M059J (cell line): ENCODE measurements around the gene SLC1A5. TPM values are rescaled to one million over a fixed set of nuclear protein-coding genes. Genes with fewer than 3 reads are reported as not detected.
"Not testable (repeated sequence)": the region's sequence is repeated elsewhere in the genome, so short reads cannot be mapped to it uniquely, and the experiment has no call there.

Source experiments
- DNase-seq: peaks from one replicate; pipeline ENCODE4 v3.0.0-alpha.2; 2012; ENCODE audit warnings: low read depth
- total RNA-seq: library from RNA; depleted of rRNA; stranded (reverse); fragments of >200 nt; shearing (Covaris generic); gene quantifications from 2 replicates; pipeline ENCODE4 v1.2.3, GENCODE V29; 2014

The SLC1A5 gene
- total RNA-seq, 1 experiment from 2014 or later, result 173 TPM

DNA sequence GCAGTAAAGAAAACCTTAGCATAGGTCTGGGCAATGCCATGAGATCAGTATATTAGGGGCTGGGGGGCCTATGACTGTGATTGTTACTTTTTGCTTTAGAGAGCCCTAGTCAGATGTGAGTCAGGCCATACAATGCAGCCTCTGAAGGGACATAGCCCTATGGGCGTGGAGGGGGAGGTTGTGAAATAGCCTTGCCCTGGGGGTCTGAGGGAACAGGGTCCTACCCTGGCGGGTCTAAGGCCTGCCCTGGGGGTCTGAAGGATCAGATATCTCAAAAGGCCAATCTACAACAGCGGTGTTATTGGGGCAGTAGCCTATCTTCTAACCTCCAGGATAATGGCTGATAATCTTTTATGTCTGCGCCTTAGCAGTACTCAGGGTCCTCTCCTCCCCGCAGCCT, 13.8 kb upstream of the SLC1A5 start:
- DNase-seq, result no peak

- DNase-seq, result no peak
These were observed 10.3 kb upstream of the SLC1A5 start for GRCh38 chr19:46798713-46799112.

DNA sequence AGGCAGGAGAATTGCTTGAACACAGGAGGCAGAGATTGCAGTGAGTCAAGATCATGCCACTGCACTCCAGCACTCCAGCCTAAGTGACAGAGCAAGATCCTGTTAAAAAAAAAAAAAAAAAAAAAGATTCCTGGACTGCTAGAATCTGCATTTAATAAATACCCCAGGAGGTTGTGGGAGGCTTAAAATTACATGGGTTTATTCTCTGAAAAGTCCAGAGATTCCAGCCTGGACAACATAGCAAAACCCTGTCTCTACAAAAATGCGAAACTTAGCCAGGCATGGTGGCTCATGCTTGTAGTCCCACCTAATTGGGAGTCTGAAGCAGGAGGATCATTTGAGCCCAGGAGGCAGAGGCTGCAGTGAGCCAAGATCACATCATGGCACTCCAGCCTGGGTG, 9.5 kb upstream of the SLC1A5 start:
- no peak for DNase-seq

- DNase-seq, result peak; percentile 90
These were observed 3.5 kb upstream of the SLC1A5 start for GRCh38 chr19:46791944-46792343.

- DNase-seq, result no peak
These were observed 977 bp upstream of the SLC1A5 start for GRCh38 chr19:46789371-46789770.

DNA sequence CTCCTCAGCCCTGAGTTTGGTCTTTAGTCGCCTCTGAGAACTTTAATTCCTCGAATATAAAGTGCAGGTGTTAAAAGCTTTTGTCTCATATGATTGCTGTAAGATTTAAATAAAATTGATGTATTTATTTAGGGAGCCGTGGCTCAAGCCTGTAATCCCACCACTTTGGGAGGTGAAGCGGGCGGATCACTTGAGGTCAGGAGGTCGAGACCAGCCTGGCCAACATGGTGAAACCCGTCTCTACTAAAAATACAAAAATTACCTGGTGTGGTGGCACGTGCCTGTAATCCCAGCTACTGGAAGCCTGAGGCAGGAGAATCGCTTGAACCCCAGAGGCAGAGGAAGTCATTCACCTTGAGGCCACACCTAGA, 559 bp upstream of the SLC1A5 start:
- no peak for DNase-seq

DNA sequence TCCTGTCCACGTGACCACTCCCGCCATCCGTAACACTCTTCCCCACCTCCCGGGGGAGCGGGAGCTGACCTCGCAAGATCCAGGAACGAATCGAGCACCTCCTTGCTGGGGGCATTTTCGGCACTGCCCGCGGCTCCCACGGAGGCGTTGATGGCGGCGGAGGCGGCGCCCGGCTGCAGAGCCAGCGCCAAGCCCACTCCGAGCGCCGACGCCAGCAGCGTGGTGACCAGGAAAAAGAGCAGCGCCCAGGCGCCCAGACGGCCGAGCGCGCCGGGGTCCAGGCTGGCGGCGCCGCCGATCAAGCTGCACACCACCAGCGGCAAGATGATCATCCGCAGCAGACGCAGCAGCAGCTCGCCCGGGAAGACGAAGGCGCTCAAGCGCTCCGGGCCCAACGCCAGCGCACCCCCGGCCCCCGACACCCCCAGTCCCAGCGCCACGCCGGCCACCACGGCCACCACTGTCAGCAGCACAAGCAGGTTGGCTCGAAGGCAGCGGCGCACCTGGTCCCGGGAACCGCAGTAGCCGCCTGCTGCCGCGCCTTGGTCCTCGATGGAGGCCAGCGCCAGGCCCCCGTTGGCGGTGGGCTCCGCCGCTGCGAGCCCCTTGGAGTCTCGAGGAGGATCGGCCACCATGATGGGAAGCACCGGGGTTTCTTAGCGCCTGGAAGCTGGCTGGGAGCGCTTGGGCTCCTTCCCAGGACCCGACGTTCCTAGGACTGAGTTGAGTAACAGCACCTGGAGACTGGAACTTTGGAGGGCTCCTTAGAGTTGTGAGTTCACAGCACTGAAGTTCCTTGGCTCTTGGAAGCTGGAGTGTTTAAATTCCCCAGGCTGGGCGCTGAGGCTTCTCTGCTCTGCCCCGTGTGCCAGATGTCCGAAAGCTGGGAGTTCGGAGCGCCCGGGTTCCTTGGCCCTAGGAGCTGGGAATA, 798 bp downstream of the SLC1A5 start:
- peak; percentile 83 for DNase-seq

DNA sequence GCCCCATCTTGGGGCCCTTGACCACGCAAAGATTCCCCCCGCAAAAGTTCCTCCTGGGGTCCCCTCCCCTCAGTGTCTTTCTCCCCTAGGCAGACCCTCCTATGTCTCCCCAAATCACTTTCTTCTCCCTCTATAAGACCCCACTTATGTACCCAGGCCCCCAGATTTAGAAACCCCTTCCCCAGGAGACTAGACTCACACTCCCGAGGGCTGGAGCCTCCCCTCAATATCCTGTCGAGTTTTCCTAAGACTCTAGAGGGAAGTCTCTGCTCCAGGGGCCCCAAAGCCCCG, 1.4 kb downstream of the SLC1A5 start:
- DNase-seq, result no peak

DNA sequence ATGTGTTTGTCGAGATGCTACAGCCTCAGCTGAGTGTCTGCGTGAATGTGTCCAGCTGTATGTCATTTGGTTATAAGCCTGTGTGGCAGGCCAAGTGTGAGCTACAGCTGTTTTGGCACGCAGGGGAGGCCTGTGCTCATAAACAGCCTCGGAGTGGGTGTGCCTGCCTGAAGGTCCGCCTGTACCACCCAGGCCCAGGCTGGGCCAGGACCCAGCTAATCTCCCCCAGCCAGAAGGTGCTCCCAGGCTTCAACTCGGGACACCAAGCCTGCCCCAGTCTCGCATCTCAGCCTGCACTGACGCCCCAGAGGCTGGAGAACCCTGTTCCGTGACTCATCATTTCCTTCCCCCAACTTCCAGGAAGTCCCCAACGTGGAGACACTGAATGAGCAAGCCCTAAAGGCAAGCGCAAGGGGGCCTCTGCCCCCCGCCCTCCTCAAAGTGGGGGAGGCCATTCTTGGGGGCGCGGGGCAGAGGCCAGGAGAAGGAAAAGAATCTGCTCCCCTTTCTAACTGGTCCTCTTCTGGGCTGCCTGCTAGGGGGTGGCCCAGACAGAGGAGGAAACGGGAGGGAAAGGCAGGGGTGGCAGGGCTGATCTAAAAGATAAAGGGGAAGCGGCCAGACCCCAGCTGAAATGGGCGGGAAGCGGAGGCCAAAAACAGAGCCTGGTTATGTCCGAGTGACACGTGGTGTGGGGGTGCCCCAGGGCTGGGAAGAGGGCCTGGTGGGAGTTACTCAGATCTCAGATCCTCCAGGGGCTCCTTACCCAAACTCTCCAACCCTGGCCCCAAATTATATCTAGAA, 2.0 kb downstream of the SLC1A5 start:
- DNase-seq, result peak; percentile 94

DNA sequence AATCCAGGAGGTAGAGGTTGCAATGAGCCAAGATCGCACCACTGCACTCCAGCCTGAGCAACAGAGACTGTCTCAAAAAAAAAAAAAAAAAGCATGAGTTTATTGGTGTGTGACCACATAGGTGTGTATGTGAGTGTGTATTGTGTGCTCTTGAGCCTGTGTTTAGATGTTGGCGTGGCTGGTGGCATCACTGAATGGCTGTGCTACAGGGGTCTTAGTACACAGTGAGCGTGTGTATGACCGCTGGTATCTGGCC, 2.5 kb downstream of the SLC1A5 start:
- DNase-seq, result no peak

DNA sequence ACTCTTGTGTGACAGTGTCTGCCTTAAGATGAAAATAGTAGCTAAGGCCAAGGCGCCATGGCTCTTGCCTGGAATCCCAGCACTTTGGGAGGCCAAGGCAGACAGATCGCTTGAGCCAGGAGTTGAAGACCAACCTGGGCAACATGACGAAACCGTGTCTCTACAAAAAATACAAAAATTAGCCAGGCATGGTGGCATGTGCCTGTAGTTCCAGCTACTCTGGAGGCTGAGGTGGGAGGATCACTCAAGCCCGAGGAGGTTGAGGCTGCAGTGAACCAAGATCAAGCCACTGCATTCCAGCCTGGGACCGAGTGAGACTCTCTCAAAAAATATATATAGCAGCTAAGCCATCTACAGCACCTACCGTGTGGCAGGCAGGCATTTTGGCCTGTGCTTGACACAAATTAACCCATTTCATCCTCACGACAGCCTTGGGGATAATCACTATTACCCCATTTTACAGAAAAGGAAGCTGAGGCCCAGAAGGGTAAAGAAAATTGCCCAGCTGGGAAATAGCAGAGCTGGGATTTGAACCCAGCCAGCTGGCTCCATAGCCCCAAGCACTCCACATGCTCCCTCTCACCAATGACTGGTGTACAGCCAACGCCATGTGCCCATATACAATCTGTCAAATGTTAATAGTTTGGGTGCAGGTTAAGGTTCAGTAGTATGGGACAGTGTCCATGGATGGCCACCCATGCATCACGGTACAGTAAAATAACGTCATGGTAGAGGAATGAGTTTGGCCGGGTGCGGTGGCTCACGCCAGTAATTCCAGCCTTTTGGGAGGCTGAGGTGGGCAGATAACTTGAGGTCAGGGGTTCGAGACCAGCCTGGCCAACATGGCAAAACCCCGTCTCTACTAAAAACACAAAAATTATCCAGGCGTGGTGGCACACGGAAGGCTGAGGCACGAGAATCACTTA, 3.1 kb downstream of the SLC1A5 start:
- no peak for DNase-seq

DNA sequence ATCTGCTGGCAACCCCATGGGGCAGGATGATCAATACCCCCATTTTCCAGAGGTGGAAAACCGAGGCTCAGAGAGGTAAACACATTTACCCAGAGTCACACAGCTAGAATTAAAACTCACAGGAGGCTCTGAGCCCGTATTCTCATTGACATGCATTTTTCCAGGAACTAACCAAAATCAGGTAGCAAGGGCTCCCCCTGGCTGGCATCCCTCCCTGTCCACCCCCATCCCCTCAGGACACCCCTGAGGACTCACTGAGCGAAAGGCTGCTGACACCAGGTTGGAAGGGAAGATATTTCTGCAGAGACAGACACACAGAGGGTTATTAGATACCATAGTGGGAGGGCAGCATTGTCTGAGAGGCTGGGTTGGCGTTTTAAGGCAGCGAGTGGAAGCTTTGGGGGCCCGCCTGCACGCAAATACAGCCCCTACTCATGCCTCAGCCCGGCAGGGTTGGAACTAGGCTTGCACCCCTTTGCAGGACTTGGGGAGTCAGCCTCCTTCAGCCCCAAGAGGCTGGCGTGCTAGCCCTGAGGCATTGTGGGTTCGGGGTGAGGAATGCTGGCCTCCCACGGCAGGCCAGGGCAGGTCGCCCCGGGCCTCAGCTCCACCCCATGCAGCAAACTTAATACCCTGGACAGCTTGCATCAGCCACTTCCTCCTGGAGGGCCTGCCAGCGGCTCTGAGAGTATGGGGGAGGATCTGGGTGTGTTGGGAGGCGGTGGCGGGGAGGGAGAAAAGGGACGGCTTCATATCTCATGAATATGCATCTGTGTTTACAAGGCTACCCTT, 3.9 kb downstream of the SLC1A5 start:
- DNase-seq, result peak; percentile 97

- no peak for DNase-seq
These were observed 4.7 kb downstream of the SLC1A5 start for GRCh38 chr19:46783670-46784069.

DNA sequence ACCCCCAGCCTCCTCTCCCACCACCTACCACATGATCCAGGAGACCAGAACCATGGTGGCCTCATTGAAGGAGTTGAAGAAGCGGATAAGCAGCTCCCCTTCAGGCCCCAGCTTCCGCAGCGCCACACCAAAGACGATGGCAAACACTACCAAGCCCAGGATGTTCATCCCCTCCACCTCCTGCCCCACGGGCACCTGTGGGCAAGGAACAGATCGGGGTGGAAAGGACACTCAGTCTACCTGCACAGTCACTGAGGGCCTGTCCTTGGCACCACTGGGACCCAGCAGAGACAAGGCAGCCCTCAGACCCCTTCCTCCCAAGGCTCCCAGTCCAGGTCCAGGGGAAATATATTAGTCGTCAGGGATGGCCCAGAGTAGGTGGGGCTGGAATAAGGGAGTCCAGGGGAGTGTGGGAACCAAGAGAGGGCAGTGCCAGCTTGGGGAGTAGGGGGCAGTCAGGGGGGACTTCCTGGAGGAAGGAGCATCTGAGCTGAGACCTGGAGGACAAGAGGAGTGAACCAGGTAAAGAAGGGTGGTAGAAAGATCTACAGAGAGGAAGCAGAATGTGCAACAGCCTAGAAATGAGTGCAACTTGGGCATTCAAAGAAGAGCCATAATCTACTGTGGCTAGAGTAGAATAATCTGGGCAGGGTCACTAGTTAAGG, 5.9 kb downstream of the SLC1A5 start:
- no peak for DNase-seq

- not testable (repeated sequence) for DNase-seq
These were observed 10.3 kb downstream of the SLC1A5 start for GRCh38 chr19:46777956-46778645.

DNA sequence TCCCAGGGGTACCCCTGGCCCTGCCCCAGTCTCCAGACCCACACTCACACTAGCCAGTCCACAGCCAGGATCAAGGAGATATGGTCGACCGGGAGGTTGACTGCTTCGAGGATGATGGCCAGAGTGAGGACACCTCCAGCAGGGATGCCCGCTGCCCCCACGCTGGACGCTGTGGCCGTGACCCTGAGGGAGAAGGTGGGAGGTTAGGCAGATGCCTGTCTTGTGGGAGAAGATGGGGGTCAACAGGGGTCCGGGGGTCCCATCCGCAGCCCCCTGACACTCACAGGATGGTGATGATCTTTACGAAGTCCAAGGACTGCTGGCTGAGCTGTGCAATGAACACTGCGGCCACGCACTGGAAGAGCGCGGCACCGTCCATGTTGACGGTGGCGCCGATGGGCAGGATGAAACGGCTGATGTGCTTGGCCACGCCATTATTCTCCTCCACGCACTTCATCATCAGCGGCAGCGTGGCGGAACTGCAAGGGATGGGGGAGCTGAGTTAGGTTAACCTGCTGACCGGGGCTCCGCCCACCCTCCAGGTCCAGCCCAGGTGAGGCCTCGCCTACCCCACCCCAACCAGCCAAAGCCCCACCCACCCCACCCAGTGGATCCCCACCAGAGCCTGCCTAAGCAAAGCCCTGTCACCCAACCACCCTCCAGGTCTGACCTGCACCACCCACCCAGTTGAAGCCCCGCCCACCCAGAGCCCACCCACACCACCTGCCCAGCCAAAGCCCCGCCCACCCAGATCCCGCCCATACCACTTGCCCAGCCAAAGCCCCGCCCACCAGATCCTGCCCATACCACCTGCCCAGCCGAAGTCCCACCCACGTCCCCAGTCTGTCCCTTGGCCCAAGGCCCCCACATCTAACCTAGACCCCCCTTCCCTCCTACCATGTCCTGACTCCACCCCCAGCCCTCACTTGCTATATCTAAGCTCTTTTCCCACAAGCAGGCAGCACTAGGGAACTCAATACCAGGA, 11.2 kb downstream of the SLC1A5 start:
- DNase-seq, result no peak

DNA sequence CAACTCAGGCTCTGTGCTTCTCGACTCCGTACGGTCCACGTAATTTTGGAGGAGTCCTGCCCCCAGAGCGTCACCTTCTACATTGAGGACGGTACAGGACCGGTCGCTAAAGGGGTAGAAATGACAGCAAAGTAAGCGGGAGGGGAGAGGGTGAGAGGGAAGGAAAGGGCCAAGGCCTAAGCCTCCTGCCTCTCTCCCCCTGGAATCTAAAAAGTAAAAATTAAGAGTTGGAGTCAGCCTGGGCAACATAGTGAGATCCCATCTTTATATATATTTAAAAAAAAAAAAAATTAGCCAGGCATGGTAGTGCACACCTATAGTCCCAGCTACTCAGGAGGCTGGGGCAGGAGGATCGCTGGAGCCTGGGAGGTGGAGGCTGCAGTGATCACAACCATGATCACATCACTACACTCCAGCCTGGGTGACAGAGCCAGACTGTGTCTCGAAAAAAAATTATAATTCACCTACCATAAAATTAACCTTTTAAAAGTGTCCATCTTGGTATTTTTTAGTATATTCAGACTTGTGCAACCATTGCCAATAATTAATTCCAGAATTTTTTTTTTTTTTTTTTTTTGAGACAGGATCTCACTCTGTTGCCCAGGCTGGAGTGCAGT, 12.6 kb downstream of the SLC1A5 start:
- no peak for DNase-seq

GRCh38 chr19:46773018-46773399, 15.4 kb downstream of the SLC1A5 start:
- DNase-seq, result no peak
